Stimulated activated CD8-positive, alpha-beta memory T cell treated with anti-CD3 and anti-CD28 coated beads, Interleukin-4, amount 100 ng/mL, for 1 hour (primary cell): ENCODE results near the gene CHAD.

Source experiments
- DNase-seq, 2 donors: peaks; one replicate each; pipeline ENCODE4 v3.0.0-alpha.2; 2020; ENCODE audit warnings: low read depth in 2 of 2, low spot score in 1 of 2

CHAD gene

DNA sequence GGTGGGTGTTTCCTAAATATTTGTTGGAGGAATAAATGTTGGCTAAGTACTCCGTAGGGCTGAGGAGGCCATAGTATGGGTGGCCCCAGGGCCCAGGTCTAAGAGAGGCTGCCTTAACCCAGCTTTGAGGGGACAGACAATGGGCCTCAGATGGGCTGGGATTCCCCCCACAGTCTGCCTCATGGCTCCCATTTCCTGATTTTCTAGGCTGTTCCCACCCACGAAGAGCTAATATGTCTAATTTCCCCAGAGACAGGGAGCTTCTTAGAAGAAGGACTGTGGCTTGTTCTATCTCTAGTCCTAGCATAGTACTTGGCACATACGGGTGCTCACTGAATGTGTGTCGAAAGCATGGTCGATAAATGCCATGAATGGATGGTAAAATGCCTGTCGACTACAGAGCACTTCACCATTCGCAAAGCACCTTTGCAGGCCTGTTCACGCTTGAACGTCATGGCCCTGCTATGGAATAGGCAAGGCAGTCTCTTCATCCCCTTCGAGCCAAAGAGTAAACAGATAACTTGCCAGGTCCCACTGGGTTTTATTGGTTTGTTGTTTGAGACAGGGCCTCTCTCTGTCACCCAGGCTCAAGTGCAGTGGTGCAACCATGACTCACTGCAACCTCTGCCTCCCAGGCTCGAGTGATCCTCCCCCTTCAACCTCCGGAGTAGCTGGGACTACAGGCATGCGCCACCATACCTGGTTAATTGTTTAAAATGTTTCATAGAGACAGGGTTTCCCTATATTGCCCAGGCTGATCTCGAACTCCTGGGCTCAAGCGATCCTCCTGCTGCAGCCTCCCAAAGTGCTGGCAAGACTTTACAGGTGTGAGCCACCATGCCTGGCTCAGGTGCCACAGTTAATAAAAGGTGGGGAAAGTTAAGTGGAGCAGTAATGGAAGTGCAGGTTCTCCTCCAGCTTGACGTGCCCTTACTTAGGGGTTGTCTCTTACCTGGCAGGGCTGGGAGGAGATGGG lies 9.7 kb downstream of the CHAD start:
- DNase-seq: no peak

DNA sequence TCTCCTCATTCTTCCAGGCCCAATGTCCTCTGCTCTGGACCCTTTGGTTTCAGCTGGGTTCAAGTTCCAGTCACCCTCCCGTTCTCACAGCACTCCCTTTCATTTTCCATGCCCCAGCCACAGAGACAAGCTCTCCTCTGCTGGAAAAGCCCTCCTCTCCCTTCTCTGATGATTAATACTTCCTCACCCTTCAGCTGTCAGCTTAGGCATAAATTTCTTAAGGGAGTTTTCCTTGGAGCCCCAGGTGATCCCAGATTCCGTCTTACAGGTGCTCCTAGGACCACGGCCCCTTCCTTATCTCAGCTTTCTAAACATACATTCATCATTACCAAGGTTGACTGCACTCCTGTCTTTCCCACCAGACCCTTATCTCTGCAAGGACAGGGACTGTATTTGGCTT lies 10.4 kb downstream of the CHAD start:
- no peak for DNase-seq

DNA sequence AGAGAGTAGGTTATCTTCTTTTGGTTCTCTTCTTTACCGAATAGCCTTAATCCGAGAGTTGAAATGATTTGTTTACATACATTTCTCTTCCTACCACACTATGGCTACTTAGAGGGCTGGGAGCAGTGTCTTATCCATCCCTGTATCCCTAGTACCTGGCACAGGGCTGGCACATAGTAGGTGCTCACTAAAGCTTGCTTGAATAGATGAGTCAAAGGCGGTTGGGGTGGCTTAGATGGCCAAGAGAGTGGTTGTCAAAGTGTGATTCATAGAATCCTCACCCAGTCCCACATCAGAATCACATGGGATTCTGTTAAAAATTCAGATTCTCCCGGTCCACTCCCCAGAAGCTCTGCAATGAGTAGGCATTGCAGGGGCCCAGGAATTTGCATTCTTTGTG lies 11.1 kb downstream of the CHAD start:
- no peak for DNase-seq

DNA sequence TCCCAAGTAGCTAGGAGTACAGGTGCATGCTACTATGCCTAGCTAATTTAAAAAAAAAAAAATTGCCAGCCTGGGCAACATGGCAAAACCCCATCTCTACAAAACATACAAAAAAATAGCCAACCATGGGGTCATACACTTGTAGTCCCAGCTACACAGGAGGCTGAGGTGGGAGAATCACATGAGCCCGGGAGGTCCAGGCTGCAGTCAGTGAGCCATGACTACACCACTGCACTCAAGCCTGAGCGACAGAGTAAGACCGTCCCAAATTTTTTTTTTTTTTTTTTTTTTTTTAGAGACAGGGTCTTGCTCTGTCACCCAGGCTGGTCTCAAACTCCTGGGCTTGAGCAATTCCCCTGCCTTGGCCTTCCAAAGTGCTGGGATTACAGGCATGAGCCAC lies 14.8 kb downstream of the CHAD start:
- no peak for DNase-seq

DNA sequence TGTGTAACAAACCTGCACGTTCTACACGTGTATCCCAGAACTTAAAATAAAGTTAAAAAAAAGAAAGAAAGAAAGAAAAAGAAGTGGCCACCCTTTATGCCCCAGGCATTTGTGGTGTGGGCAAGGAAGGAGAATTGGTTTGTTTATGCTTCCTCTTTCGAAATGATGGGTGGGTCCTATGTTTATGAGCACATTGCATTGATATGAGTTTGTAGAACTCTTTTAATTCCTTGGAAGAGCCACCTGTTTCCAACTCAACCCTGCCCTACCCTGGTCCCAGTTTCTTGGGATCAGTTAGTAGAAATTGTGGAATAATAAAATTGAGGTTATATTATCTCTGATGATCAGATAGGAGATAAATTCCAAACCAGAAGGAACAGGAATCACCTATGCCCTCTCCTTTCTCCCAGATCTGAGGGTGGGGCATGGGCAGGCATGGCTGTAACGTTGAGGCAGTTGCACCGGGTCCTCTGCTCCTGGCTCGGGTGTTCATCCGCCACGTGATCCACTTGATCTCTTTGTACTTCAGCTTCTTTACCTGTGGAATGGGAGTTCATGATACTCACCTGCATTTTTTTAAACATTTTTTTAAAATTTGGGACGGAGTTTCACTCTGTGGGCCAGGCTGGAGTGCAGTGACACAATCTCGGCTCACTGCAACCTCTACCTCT lies 15.9 kb downstream of the CHAD start:
- DNase-seq: no peak

DNA sequence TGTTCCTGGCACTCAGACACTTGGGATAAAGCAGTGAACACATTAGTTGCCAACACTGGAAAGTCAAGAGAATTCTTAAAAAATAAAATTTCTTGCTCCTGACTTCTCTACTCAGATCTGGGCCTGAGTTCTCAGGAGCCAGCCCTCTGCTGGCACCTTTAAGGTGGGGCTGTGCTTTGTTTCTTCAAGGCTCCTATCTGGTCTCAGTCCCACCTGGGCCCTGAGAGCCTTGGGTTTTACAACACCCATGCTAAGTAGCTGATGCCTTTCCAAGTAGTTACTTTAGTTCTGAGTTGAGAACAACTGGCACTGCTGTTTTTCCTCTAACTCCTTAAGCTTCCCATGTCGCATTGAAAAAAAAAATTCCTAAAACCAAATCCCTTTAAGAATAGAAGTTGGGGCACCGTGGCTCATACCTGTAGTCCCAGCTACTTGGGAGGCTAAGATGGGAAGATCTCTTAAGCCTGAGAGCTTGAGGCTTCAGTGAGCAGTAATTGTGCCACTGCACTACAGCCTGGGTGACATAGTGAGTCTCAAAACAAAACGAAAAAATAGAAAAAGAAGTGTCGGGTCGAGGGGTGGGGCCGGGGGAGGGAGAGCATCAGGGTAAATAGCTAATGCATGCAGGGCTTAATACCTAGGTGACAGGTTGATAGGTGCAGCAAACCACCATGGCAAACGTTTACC lies 16.6 kb downstream of the CHAD start:
- no peak for DNase-seq

DNA sequence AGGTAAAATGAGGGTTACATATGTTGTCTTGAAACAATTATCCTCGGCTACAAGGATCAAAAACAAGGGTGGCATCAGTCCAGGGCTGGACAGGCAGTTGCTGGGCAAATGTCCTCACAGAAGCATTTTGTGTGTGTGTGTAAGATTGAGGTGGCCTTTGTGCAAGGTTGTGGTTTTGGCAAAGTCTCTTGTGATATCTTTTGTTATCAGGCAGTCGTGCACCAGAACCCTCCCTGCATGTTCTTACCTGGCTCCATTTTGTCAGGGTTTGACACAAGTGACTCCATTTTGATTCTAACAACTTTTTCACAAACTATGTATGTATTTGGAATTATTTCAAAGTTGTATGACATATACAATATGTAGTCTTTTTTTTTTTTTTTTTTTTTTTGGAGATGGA lies 20.0 kb downstream of the CHAD start:
- DNase-seq: no peak

DNA sequence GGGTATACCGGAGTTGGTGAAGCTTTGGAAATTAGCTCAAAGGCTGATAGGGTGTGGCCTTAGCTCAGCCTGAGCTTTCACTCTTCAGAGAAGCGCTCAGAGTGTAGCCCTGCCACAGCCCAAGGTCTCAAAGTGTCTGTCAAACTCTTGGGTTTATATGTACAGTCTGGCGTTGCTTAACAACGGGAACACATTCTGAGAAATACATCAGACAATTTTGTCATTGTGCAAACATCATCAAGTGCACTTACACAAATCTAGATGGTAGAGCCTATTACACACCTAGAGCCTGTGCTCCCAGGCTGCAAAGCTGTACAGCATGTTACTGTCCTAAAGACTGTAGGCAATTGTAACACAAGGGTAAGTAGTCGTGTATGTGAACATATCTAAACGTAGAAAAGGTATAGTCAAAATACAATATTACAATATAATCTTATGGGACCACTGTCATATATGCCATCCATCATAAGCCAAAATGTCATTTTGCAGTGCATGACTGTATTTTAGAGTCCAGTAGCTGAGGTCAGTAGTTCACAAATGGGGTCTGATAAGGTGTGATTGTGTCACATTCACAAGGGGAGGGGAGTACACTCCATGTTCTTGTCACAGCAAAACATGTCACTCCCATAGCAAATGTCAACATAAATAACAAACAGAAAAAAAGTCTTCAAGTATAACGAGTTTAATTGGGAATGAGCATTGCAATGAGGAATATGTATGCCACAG lies 20.6 kb downstream of the CHAD start:
- DNase-seq: no peak

DNA sequence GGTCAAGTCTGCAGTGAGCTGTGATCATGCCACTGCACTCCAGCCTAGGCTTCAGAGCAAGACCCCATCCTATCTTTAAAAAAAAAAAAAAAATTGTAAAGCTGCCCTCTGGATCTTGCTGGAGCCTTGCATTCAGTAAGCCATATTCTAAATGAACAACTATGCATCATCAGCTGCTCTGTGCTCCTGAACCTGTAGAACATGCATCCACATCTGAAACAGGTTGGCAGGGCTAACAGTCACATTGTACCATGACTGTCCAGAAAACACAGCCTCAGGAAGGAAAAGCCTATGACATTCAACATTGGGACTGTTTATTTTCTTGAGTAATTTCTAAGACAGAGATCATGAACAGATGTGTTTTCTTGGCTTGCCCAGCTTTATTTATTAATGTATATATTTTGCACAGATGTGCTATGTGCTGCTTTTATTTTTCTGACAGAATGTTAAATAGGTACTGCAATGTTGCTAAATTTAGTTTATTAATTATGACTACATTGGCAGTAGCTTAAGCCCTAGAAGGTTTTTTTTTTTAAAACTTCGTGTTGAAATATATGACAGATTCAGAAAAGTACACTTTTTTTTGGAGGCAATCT lies 22.9 kb downstream of the CHAD start:
- no peak for DNase-seq

DNA sequence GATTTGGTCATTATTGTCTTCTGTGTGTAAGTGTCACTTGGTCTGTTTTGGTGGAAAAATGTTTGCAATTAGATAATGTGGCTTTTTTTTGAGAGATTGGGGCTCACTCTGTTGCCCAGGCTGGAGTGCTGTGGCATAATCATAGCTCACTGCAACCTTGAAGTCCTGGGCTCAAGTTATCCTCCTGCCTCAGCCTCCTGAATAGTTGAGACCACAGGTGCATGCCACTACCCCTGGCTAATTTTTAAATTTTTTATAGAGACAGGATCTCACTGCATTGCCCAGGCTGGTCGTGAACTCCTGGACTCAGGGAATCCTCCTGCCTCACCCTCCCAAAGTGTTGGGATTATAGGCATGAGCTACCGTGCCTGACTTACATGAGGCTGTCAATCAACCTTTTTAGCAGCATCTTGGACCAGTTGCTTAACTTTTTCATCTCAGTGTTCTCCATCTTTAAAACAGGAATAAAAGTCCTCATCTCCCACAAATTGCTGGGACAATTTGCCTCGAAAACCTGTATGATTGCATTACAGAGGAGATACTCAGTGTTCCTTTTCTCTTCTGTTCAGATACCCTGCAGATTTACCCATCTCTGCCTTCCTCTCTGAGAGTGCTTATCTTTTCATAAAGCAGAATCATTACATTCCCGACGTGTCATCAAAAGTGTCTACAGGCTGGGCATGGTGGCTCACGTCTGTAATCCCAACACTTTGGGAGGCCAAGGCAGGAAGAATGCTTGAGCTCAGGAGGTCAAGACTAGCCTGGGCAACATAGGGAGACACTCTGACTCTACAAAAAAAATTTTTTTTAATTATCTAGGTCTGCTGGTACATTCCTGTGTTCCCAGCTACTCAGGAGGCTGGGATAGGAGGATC lies 23.6 kb downstream of the CHAD start:
- DNase-seq: no peak

DNA sequence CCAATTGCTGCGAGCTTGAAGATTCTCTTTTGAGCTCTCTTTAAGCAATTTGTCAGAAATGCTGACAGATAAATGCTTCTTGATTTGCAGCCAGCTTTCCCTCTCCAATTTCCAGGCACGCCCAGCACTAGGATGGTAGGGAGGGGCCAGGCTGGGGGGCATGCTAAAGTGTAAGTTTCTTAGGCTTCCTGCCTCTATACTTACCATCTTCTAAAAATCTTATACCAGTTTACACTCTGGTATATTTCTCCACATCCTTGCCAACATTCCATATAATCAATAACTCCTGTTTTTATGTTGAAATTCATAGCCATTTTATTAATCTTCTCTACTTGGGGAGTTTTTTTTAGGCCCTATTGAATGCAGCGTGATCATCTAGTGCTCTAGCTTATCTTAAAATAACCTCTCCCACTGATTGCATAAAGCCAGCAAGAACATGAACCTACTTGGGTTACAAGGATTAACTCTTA lies 25.1 kb downstream of the CHAD start:
- no peak for DNase-seq

DNA sequence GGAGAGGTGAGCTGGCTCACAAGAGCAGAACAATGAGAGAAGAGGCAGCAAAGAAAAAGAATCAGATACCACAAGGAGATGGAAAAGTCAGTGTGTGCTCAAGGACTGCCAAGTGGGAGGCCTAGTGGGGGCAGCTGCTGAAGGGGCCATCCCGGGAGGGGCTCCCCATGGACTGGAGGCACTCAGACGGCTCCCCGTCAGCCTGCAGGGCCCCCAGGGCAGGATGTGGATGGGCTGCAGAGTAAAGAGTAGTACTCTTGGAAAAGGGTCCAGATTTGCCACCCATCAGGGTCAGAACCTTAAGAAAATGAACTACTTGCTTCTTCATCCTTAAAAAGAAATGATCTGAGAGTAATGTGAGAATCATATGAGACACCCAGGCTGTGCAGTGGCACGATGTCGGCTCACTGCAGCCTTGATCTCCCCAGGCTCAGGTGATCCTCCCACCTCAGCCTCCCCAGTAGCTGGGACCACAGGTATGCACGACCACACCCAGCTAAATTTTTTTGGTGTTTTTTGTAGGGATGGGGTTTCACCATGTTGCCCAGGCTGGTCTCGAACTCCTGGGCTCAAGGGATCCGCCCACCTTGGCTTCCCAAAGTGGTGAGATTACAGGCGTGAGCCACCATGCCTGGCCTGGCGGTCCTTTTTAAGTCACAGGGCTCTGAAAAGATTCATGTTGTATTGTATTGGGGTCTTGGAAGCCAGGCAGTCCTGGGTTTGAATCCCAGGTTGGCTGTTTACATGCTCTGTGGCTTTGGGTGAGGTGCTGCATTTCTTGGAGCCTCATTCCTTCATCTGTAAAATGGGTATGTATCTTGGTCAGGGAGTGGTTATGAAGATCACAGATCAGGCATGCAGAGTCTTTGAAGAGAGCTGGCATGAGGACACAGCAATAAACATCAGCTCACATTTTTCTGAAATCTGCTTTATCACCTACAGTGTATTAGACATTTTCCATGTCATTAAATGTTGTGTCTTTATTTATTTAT lies 27.5 kb downstream of the CHAD start:
- no peak for DNase-seq

DNA sequence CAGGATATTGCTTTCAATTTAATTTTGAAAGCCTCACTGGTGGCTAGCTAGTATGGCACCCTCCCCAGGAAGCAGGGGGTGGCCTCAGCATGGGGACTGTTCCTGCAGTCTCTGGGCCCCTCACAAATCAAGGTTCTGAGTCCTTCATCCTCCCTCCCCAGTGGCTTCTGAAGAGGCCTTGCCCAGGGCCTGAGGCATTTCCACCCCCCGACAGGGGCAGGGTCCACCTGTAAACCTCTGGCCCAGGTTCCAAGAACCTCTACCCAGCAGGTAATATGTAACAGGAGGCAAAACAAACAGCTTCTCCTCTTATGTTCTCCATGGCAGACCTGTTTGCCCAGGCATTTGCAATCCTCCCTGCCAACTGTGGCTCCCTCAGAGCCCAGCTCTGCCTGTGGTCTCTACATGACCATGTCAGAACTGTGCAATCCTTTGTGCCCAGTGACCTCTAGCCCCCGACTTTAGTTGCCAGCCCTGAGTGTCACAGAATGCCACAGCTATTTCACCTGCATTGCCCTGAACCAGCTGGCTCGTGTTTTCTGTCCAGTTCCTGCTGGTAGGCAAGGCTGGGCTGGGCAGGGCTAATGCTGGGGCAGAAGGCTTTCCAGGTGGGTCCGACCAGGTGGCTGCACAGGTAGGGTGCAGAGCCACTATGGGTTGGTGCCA lies 28.4 kb downstream of the CHAD start:
- no peak for DNase-seq

DNA sequence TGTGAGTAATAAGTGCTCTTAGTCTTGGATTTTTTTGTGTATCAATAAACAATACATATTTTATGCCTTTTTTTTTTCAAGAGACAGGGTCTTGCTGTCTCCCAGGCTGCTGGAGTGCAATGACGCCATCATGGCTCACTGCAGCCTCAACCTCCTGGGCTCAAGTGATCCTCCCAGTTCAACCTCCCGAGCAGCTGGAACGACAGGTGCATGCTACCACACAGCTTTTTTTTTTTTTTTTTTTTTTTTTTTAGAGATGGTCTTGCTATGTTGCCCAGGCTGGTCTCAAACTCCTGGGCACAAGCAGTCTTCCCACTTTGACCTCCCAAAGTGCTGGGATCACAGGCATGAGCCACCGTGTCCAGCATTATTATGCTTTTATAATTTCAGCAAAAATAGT lies 29.7 kb downstream of the CHAD start:
- no peak for DNase-seq

DNA sequence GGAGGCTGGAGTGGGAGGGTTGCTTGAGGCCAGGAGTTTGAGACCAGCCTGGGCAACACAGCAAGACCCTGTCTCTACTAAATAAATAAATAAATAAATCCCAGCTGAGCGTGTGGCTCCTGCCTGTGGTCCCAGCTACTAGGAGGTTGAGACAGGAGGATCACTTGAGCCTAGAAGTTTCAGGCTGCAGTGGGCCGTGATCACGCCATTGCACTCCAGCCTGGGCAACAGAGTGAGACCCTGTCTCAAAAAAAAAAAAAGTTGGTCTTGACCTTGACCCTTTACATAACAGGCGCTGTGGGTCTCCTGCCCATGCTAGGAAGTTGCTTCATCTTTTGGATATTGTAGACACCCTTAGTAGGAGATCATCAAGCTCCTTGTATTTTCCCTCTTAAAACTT lies 31.3 kb downstream of the CHAD start:
- no peak for DNase-seq

DNA sequence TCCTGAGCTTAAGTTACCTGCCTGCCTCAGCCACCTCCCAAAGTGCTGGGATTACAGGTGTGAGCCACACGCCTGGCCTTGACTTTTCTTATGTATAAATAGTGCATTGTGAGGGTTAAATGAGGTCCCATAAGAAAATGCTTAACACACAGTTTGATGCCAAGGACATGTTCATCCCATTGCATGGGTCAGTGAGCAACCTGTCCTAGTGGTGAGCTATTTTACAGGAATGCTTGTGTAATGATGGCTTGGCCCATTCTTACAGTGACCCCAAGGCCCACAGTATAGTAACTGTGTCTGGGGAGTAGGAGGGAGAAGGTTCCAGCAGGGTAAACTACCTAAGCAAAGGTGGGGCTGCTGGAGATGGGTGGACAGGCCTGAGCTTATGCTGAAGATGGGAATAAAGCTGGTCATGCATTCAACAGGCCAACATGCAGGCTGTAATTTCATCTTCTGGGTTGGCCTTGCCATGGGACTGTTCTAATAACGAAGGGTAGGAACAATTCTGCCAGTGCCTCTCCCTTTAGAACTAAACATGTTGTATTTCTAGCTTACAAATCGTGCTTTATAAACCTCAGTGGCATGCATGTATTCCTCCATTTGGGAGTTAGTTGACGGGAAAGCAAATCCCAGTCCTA lies 36.4 kb downstream of the CHAD start:
- DNase-seq: no peak

DNA sequence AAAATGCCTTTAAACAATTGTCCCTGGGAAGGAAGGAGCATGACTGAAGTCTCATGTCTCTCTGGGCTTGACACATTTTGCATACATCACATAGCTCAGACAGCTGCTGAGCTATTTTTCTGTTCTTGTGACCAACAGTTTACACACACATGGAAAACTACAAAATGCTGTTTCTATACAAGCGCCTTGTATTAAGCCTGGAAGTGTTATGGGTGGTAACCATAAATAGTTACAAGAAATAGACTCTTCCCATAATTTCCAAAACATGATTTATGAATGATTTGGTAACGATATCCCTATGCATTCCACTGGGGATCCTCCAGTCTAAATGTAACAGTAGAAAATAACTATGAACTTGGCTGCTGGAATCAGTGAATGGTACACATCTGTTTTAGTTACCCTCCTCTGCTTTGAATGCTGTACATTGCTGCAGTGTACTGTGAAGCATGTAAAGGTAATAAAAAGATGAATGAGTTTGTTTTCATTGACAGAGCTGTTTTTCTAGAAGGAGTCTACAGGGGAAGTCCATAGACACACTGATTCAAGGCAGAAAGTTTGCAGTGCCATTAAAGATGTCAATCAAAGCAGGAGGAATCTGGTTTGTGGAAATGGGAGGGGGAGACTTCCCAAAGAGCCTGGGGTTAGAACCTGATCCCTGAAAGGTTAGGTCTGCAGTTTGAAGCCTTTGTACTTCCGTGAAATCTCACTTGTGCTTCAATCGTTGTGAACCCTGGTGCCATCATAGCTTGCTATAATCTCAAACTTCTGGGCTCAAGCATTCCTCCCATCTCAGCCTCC lies 37.7 kb downstream of the CHAD start:
- DNase-seq: no peak
